ENCODE results near the gene EMD.
A peak's percentile ranks its signal among the peaks of the same experiment; 100 is the strongest.

EMD gene

GRCh38 chrX:154368630-154369448 lies 10.3 kb upstream of the EMD start:
- peak; percentile 95 for DNase-seq (ENCODE audit: low read depth)
- TF ChIP-seq CTCF (conservative IDR thresholded peaks at IDR 0.05; ENCODE audit: low read depth, low read length): no peak
- peak overlapping the region; percentile 65 for H3K4me3 ChIP-seq (ENCODE audit: low read depth, low read length)

- TF ChIP-seq CTCF (conservative IDR thresholded peaks at IDR 0.05; ENCODE audit: low read depth, low read length): no peak
- DNase-seq (ENCODE audit: low read depth): peak; percentile 97
- peak overlapping the region; percentile 87 for H3K4me3 ChIP-seq (ENCODE audit: low read depth, low read length)
Observed at GRCh38 chrX:154369449-154370299, 9.4 kb upstream of the EMD start.

GRCh38 chrX:154370300-154371016 lies 8.6 kb upstream of the EMD start:
- peak; percentile 31 for DNase-seq (ENCODE audit: low read depth)
- H3K4me3 ChIP-seq (ENCODE audit: low read depth, low read length): peak overlapping the region; percentile 87
- TF ChIP-seq CTCF (conservative IDR thresholded peaks at IDR 0.05; ENCODE audit: low read depth, low read length): no peak

GRCh38 chrX:154371017-154371788 lies 7.9 kb upstream of the EMD start:
- peak; percentile 94 for DNase-seq (ENCODE audit: low read depth)
- peak overlapping the region; percentile 87 for H3K4me3 ChIP-seq (ENCODE audit: low read depth, low read length)
- no peak for TF ChIP-seq CTCF (conservative IDR thresholded peaks at IDR 0.05; ENCODE audit: low read depth, low read length)

- no peak for DNase-seq (ENCODE audit: low read depth)
- peak overlapping the region; percentile 58 for H3K4me3 ChIP-seq (ENCODE audit: low read depth, low read length)
- no peak for TF ChIP-seq CTCF (conservative IDR thresholded peaks at IDR 0.05; ENCODE audit: low read depth, low read length)
Observed at GRCh38 chrX:154371789-154372300, 7.2 kb upstream of the EMD start.

GRCh38 chrX:154372612-154373022 lies 6.5 kb upstream of the EMD start:
- no peak for DNase-seq (ENCODE audit: low read depth)
- no peak for TF ChIP-seq CTCF (conservative IDR thresholded peaks at IDR 0.05; ENCODE audit: low read depth, low read length)
- H3K4me3 ChIP-seq (ENCODE audit: low read depth, low read length): no peak overlapping the region
